LHCN-M2 (cell line): ENCODE measurements around the gene HSPA5. TPM values are rescaled to one million over a fixed set of nuclear protein-coding genes. Genes with fewer than 3 reads are reported as not detected.
"Not testable (repeated sequence)": the region's sequence is repeated elsewhere in the genome, so short reads cannot be mapped to it uniquely, and the experiment has no call there.

ENCODE experiments used
- DNase-seq: peaks from one replicate; pipeline ENCODE4 v3.0.0-alpha.2; 2012; ENCODE audit warnings: low read depth
- polyA plus RNA-seq: library from polyadenylated mRNA; unstranded; fragments of >200 nt; gene quantifications from one replicate; pipeline ENCODE4 v1.2.1, GENCODE V29; 2012; ENCODE audit warnings: missing spikeins
- total RNA-seq: library from RNA; depleted of rRNA; stranded (reverse); fragments of >200 nt; gene quantifications from 2 replicates; pipeline ENCODE4 v1.2.3, GENCODE V29; 2014; rRNA removed

The HSPA5 gene
- total RNA-seq, result 62.1 and 79.3 TPM in 2 replicates
- polyA plus RNA-seq, result 192 TPM

DNA sequence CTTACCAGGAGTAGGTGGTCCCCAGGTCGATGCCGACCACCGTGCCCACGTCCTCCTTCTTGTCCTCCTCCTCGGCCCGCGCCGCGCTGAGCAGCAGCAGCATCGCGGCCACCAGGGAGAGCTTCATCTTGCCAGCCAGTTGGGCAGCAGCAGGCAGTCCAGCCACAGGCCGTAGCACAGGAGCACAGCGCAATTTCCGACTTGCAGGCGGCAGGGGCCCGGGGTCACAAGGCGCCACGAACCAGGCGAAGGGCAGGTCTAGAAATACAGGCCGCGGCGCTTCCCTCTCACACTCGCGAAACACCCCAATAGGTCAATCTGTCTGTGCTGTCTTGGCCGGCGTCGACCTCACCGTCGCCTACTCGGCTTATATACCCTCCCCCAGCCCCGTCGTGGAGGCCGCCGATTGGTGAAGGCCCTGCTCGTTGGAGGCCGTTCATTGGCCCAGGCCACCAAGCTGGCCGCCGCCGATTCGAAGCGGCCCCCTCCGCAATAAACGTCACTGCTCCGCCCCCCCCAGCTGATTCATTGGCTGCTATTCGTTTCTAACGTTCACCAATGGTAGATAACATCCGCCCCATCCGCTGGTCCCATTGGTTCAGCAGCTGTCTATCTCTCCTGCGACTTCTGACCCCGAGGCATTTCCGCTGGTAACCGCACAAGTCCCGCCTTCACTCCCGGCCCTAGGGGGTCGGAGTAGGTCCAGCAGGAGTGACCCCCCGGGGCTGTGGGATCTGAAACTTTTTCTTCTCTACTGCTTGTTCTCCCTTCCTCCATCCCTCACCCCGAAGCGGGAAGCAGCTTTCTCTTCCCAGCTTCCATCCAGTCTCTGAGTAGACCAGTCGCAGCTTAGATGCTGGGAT is at the start of gene HSPA5:
Gene HSPA5, minus strand, starts transcription at position 344 of the 863 bp plus-strand sequence. Its CDS starts 217 bp downstream, at position 127.
- peak; percentile 99 for DNase-seq

DNA sequence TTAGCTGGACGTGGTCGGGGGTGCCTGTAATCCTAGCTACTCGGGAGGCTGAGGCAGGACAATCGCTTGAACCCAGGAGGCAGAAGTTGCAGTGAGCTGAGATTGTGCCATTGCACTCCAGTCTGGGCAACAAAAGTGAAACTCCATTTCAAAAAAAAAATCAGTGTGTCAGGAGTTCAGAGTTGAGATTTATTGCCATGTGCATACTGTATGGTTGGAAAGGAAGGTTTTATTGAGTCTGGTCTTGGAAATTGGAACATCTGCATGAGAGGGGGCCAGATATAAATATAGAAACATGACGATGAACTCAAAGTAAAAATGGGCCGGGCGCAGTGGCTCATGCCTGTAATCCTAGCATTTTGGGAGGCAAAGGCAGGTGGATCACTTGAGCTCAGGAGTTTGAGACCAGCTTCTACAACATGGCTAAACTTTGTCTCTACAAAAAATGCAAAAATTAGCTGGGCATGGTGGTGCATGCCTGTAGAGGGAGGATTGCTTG is 45.8 kb upstream of the HSPA5 start:
- DNase-seq, result not testable (repeated sequence)

DNA sequence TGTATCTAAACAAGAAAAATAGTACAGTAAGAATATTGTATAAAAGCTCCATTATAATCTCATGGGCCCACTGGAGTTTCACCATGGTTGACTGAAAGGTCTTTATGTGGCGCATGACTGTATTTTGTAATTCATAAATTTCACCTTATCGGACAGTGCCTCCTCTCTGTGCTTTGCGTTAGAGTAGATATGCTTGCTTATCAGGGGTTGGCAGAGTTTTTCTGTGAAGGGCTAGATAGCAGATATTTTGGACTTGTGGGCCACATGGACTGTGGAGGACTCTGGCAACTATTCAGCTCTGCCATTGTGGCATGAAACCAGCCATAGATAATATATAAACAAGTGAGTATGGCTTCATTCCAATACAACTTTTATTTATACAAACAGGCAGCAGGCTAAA is 43.7 kb upstream of the HSPA5 start:
- no peak for DNase-seq

DNA sequence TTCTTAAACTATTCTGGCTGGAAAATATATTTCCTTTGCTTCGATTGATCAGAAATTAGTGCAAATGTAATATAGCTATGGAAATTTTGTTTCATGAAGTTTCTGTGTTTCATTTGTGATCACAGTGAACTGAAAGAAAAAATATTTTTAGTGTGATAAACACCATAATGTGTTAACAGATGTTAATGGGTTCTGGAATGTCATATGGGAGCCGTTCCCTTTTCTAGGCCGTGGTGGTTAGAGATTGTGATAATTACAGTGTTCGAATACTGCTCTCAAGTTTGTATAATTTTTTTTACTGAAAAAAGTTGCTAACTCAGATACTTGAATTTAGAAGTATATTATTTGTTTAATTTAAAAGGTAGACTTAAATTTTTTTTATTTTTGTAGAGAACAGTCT is 39.8 kb upstream of the HSPA5 start:
- no peak for DNase-seq

DNA sequence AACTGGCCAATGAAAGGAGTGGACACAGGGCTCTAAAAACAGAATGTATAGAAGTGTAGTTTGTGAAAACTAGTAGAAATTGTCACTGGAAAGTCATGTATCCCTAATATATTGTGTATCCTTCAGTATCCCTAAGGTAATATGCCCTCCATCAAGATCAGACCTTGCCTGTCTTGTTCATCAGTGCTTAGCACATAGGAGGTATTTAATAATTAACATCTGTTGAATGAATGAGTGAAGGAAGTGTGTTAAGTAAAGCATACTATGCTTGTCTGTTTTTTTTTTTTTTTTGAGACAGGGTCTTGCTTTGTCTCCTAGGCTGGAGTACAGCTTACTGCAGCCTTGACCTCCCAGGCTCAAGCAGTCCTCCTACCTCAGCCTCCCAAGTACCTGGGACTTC is 36.3 kb upstream of the HSPA5 start:
- no peak for DNase-seq

DNA sequence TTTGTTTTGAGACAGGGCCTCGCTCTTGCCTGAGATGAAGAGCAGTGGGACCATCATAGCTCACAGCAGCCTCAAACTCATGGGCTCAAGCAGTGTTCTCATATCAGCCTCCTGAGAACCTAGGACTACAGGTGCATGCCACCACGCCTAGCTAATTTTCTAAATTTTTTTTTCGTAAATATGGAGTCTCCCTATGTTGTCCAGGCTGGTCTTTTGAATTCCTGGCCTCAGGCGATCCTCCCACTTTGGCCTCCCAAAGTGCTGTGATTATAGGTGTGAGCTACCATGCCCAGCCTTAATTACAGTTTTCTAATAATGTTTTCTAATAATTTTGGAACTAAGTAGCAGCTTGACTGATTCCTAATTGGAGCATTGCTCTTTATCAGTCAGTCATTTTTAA is 35.6 kb upstream of the HSPA5 start:
- DNase-seq, result no peak

DNA sequence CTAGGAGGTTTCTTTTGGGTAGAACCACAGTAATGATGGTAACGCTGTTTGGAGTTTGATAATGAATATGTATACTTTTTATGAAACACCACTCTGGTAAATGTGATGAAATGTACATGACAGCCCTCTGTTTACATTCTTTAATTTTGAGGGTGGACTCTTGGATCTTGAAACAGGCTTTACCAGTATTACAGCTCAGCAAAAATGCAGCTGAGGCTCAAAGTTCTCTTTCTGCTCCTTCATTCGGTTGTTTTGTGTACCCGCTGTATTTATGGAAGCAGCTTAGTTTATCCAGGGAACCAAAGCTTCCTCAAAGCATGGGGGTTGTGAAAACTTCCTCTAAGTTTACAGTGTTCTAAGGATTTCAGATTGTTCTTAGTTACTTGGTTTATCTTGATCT is 31.6 kb upstream of the HSPA5 start:
- DNase-seq, result no peak

DNA sequence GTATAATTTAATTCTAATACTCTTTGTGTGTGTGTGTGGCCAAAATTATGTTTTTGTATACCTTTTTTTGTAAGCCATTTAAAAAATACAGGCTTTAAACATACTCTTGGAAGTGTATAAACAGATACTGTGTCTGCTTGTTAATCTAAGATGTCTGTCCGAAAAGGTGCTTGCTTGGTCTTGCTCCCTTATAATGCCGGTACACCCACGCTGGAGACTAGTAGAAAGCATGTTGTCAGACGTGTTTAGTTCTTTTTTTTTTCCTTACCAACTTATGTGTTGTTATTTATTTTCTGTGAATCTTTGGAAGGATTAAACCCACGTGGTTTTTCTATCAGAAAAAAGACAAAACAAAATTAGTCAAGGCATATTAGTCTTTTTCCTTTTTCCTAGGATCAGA is 29.9 kb upstream of the HSPA5 start:
- no peak for DNase-seq

DNA sequence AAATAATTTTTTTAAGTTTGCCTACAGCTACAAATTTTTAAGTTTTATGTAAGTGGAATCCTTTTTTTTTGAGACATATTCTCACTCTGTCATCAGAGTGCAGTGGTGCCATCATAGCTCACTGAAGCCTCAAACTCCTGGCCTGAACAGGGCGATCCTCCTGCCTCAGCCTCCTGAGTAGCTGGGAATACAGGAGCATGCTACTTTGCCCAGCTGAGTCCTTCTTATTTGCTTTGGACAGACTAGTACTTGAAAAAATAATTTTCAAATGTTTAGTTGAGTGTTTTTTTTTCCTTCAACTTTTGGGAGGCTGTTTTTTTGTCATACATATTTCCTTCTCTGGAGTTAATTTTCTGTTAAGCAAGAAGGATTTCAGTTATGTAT is 27.9 kb upstream of the HSPA5 start:
- no peak for DNase-seq

DNA sequence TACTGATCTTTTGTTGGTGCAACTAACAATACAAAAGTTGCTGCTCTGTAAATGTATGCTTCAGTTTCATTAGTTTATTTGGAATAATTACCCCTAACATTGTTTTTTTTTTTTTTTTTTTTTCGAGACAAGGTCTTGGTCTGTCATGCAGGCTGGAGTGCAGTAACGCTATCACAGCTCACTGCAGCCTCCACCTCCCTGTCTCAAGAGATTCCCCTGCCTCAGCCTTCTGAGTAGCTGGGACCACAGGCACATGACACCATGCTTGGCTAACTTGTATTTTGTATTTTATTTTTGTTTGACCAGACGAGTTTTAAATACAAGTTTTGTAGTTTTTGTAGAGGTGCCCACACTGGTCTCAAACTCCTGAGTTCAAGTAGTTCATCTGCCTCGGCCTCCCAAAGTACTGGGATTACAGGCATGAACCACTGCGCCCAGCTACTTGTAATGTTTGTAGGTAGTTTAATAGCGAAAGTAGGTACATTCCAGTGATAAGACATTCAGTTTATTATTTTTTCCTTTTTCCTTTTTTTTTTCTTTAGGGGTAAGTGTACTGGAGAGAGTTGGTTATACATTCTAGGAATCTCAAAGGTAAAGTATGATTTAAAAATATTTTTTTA is 27.4 kb upstream of the HSPA5 start:
- DNase-seq, result no peak

DNA sequence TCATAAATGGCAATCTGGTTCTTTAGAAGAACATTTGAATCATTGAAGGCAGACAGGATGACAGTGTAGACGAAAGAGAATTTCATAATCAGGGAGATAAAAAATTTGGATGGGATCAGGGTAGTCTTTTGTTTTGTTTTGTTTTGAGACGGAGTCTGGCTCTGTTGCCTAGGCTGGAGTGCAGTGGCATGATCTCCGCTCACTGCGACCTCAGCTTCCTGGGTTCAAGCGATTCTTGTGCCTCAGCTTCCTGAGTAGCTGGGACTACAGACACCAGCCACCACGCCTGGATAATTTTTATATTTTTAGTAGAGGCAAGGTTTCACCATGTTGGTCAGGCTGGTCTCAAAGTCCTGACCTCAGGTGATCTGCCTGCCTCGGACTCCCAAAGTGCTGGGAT is 22.9 kb upstream of the HSPA5 start:
- not testable (repeated sequence) for DNase-seq

DNA sequence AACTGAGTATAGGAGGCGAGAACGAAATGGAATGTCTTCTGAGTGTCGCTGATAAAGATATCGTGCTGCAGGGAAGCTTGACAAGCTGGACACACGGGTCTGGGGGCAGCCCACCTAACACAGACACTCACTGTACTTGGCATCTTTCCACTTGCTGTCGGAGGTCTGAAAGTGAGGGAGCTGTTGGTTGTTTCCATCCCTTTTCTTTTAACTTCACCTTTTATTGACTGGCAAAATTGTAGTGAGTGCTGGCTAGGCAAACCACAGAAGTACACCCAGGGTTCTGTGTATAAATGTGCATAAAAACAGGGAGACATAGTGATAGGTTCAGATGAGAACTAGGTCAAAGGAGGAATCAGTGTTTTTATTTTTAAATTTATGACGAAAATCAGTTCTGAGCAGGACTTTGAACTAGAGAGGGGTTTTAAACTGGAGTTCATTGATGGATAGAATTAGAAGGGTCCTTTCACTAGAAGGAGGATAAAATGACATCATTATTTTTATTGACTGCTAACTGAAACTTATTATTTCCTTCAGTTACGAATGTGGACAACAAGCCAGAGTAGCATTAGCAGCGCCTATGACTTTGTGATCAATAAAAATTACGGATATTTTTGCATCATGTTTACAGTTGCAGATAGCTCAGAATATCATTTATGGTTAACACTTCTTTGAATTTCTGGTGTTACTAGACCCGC is 21.3 kb upstream of the HSPA5 start:
- peak; percentile 19 for DNase-seq

DNA sequence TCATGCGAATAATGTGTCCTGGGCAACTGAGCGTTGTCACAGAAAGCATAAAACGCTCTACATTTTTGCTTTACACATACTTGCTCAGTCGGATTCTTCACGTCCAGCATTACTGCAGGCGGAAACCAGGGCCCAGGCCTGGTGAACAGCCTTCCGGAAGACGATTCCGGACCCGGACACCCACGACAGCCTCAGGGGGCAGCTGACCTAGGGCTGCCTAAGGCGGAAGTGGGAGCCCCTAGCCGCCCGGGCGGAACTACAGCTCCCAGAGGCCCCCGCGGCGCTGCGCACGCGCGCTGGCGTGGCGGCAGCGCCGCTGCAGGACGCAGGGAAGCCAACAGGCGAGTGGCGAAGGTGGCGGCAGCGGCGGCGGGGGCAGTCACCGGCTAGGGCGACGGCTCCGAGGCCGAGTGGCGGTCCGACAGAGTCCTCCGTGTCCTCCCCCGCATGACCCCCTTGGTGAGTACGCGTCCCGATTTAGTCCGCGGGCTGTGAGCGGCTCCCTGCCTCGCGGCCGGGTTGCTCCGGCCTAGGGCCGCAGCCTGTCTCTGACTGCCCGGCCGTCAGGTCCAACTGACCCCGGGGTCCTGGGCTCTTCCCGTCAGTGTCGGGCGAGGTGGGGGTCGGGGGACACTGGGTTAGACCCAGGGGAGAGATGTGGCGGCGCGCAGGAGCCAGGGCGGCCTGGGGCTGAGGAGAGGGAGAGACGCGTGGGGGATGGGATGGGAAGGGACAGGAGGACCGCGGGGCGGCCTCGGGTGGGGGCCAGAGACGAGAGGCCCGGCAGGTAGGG is 20.6 kb upstream of the HSPA5 start, which contains the start of gene GAPVD1:
Gene GAPVD1, plus strand, starts transcription at position 326 of the 793 bp plus-strand sequence. CDS start 37,096 bp downstream, outside the sequence.
- DNase-seq, result peak; percentile 89

DNA sequence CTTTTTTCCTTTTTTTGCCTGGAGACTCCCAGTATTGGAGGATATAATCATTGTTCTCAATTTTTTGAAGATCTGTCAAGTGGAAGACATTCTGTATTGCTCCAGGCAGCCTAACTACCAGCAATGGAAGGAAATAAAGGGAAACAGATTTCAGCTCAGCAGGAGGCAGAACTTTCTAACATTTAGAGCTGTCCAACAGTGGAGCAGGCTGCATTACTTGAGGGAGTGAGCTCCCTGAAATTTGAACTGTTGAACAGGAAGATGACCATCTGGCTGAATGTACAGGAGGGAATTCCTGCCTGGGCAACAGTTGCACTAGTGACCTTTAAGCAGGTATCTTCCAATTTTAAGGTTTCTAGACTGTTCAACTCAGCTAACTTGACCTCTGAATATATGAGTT is 19.4 kb upstream of the HSPA5 start:
- DNase-seq, result no peak

DNA sequence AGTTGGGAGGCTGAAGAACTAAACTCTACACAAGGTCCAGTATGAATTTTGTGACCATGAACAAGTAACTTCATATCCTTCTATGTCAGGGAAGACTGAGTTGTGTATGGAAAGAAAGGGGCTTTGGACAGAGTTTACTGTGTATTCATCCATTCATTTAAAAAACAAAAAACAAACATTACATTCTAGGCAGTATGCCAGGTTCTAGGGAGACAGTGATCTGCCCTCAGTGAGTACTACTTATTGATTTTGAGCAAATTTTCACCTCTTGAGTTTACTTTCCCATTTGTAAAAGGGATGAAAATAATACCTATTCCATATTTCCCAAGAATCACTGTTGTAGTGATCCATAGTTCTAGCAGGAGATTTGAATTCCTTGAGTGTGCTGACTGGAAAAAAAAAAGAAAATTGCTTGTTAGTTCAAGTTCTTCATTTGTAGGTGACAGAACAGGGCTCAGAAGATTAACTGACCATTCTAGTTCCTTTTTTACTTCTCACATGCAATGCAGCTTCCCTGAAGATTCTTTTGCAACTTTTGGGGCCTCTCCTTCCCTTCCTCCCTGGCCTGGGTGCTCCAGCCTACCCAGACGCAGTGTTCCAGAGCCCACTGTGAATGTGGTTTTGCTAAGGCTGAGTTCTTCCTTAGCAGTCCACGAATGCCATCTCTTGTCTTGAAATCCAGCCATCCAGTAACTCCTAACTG is 17.8 kb upstream of the HSPA5 start:
- no peak for DNase-seq

DNA sequence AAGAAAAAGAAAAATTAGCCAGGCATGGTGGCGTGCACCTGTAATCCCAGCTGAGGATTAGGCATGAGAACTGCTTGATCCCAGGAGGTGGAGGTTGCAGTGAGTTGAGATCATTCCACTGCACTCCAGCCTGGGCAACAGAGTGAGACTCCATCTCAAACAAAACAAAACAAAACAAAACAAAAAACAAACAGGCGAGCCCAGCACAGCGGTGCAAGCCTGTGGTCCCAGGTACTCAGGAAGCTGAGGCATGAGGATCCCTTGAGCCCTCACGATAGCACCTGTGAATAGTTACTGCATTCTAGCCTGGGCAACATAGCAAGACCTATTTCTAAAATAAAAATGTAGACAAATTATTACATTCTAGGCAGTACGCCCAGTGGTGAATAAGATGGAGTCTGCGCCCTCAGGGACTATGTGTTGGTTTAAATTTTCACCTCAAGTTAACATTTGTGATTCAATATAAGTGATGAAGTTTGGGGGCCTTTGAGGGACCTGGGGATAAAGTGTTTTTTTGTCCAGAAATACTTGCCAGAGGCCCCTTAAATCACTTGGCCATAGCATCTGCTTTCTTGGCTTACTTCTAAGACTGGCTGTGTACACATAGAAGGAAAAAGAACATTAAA is 17.1 kb upstream of the HSPA5 start:
- DNase-seq, result no peak

DNA sequence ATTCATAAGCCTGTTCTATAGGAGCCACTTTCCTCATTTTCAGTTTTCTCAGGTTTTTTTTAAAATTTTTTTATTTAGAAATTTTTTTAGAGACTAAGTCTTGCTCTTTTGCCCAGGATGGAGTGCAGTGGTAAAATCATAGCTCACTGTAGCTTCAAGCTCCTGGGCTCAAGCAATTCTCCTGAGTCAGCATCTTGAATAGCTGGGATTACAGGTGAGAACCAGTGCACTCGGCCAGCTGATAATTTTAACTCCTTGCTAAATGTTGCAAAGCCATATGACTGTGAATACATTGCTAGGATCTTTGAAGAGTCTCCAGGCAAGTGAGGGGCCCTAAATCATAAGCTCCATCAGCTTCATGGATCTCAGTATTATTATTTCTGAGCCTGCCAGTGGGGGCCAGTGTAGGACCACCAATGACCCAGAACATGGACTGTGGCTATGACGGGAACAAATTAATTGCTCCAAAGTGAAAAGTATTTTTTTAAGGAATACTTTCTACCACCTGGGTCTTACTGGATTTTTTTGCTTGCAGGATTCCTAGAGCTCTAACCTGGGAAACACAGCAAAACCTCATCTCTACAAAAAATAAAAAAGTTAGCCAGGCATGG is 14.7 kb upstream of the HSPA5 start:
- DNase-seq, result no peak

DNA sequence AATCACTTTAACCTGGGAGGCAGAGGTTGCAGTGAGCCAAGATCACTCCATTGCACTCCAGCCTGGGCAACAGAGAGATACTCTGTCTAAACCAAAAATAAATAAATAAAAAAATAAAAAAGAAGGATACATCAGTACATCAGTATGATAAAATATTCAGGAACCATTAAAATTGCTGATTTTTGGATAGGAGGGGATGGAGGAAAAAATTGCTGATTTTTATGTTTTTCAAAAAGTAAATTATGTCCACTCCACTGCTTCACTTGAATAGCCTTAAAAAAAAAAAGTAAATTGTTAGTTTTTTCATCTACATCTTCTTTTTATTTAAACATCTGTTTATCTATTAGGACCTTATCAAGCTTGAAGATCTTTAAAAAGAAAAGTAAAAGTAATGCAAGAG is 13.1 kb upstream of the HSPA5 start:
- DNase-seq, result no peak

DNA sequence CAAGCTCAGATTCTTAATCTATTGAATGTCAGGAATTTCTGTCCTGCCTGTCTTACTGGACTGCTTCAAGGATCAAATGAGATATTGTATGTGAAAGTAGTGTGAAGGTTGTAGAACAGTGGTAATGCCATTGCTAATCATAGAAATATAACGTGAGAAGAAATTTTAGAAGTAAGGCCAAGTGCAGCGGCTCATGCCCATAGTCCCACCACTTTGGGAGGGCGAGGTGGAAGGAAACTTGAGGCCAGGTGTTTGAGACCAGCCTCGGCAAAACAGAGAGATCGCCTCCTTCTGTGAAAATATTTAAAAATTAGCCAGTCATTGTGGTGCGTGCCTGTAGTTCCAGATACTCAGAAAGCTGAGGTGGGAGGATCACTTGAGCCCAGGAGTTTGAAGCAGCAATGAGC is 5.1 kb upstream of the HSPA5 start:
- DNase-seq, result no peak

DNA sequence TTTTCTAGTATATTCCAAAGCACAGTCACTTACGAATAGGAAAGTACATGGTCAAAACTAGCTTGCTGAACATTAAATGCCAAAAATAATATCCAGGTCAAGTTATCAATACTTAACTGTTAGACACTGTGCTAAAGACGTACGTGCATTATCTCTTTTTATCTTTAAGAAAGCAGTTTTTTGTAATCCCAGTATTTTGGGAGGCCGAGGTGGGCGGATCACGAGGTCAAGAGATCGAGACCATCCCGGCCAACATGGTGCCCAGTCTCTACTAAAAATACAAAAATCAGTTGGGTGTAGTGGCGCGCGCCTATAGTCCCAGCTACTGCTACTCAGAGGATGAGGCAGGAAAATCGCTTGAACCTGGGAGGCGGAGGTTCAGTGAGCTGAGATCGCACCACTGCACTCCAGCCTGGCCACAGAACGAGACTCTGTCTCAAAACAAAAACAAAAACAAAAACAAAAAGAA is 2.7 kb upstream of the HSPA5 start:
- DNase-seq, result no peak
